HG03066 (cell line): ENCODE data around the gene SLC37A1.

Experiments used
- ATAC-seq: cut with Tn5 transposase; IDR thresholded peaks from one replicate; pipeline ENCODE4 v1.9.1; 2021; ENCODE audit warnings: low read depth; ENCODE audit not compliant: unreplicated experiment

SLC37A1 gene

DNA sequence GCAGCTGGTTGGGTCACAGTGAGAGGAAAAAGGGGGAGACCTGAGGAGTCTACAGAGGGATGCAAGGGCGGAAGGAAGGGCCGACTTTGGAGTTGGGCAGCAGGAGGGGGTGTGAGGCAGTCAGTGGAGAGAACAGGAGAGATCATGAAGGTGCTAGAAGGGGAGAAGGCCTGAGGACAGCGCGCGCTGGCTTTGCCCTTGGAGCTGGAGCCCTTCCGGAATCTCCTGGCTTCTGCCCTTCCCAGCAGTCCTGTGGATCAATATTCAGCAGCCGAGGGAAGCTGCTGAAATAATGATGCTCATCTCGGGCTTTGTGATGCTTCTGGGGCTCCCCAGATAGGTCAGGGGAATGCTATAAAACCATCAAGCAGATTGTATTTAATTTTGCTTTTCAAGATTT is 26.7 kb downstream of the SLC37A1 start:
- ATAC-seq, result no peak

DNA sequence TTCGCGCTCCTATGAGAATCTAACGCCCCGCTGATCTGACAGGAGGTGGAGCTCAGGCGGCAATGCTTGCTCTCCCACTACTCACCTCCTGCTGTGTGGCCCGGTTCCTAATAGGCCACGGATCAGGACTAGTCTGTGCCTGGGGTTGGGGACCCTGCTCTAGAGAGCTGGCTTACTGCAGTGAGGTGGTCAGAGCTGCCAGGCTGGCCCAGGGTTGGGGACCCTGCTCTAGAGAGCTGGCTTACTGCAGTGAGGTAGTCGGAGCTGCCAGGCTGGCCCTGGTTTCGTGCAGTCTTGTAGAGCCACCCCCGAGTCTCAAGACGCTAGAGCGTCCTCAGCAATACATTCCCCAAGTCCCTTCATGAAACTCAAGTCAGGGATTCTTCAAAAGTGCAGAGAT is 27.5 kb downstream of the SLC37A1 start:
- no peak for ATAC-seq

DNA sequence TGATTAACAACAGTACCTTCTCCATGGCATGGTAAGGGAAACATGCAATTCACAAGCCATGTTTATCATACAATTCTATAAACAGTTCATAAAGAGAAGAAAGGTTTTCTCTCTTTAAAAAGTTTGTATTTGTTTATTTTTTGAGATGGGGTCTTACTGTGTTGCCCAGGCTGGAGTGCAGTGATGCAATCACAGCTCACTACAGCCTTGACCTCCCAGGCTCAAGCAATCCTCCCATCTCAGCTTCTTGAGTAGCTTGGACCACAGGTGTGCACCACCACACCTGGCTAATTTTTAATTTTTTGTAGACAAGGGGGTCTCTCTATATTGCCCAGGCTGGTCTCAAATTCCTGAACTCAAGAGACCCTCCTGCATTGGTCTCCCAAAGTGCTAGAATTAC is 28.0 kb downstream of the SLC37A1 start:
- ATAC-seq, result no peak

DNA sequence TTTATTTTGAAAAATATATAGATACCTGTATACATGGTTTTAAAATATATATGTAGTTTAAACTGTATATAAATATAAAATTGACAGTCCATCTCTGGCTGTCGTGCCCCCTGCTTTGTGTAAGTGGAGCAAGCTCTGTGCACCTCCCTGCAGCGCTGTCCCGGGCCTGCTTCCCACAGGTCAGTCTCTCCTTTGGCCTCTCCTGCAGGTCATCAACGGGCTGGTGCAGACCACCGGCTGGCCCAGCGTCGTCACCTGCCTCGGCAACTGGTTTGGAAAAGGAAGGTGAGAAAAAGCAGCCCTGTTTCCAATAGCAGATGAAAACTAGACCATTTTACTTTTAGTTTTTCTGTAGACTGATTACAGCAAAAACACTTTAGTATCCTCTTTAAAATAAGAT is 28.5 kb downstream of the SLC37A1 start:
- no peak for ATAC-seq

GRCh38 chr21:42542596-42542995 is 28.9 kb downstream of the SLC37A1 start:
- no peak for ATAC-seq

DNA sequence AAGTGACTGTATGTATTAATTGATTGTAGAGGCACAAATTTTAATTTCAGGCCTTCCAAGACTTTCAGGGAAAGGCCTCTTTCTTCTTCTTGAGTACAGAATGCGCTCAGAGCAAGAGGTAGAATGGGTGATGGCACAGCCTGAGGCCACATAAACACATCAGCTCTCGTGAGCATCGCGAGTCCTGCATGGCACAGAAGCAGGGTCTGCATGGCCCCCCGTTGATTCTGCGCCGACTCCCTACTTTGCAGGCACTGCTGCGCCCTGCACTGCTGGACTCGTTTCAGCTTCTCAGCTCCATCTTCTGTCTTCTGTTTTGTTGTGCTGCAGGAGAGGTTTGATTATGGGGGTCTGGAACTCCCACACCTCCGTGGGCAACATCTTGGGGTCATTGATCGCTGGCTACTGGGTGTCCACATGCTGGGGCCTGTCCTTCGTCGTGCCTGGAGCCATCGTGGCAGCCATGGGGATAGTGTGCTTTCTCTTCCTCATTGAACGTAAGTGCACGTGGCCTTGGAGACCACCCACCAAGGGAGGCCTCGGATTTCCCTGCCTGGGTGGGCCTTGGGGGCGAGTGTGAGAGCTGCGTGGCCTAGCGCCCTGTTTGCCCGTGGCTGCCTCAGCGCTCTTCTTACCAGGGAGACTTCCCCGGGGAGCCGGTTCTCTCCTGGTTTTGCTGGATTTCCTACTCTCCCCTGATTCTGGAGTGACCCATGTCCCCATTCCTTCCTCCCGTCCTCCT is 29.6 kb downstream of the SLC37A1 start:
- ATAC-seq, result no peak

DNA sequence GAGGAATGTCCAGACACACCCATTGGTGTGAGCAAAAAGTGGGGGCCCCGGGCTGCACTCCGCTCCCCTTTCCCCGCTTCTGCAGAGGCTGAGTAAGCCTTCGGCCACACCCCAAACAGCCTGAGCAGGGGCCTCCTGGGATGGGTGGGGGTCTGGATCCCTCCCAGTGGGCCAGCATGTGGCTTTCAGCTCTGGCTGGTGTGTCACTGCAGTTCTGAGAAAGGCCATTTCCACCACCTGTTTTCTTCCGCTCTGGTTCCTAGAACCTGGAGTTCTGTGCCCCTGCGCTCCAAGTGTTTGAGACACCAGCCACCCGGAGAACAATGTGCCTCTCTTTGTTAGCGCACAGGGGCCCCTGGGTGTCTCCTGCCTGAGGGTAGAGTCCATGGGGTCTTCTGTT is 30.9 kb downstream of the SLC37A1 start:
- no peak for ATAC-seq

- ATAC-seq, result no peak
Observed at GRCh38 chr21:42545317-42545716, 31.7 kb downstream of the SLC37A1 start.

DNA sequence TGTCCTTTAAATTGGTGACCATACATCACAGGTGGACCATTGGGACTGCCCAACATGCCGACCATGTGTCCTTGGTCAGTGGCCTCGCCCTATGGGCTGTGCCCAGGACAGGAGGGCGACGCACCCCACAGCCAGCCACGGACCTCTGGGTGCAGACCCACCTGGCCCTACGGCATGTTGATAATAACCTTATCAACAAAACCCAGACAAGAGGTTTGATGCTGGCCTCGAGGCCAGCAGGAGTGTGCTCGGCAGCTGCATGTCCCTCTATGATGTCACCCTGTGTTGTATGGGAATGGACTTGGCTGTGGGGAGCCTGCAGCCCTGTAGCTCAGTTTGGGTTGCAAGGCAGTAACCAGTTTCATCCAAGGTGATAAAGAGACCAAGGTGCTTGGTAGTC is 32.1 kb downstream of the SLC37A1 start:
- ATAC-seq, result no peak

DNA sequence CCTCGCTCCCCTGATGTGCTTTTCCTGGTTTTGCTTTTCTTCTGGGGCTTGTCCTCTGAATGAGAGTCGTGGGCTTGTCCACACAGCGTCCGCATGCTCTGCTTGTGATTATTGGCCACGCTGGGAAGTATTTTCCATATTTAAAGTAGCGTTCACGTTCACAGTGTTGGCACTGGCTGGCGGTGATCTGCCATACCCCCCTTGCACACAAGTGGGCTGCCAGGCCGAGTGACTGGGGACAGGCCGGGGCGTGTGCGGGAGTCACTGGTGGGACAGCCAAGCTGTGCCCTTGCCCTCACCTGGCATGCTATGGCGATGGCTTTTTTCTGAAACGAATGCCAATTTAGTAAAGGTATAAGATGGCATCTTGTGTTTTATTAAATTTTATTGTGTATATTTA is 32.8 kb downstream of the SLC37A1 start:
- no peak for ATAC-seq

GRCh38 chr21:42547001-42547905 is 33.6 kb downstream of the SLC37A1 start:
- no peak for ATAC-seq

- ATAC-seq, result no peak
Observed at GRCh38 chr21:42547906-42548365, 34.3 kb downstream of the SLC37A1 start.

- no peak for ATAC-seq
Observed at GRCh38 chr21:42548687-42549406, 35.2 kb downstream of the SLC37A1 start.

DNA sequence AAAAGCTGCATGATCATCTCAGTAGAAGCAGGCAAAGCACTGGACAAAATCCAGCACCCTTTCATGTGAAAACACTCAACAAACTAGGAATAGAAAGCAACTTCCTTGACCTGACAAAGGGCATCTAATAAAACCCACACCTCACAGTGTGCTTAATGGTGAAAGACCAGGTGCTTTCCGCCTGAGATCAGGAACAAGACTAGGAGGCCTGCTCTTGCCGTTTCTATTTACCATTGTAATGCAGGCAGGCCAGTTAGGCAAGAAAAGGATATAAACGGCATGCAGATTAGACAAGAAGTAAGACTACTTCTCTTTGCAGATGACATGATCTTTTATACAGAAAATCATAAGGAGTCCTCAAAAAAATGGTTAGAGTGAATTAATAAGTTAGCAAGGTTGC is 37.2 kb downstream of the SLC37A1 start:
- ATAC-seq, result no peak

- no peak for ATAC-seq
Observed at GRCh38 chr21:42552407-42553336, 39.0 kb downstream of the SLC37A1 start.

DNA sequence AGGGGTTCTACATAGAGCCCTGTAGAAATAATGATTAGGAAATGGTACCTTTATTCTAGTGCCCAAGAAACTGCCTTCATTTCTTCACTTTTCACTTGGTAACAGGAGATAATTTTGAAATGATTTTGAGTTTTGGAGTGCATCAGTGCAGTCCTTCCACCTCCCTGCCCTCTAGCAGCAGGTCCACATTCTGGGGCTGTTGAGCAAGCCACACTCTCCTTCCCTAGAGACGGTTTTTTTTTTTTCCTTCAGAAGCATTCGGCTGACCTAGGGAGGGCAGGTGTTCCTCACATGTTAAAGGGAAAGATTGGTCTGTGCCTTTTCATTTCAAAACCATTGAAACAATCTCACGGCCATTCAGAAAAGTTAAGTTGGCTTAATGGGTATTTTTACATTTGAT is 39.8 kb downstream of the SLC37A1 start:
- no peak for ATAC-seq

GRCh38 chr21:42554251-42554961 is 40.8 kb downstream of the SLC37A1 start:
- no peak for ATAC-seq

DNA sequence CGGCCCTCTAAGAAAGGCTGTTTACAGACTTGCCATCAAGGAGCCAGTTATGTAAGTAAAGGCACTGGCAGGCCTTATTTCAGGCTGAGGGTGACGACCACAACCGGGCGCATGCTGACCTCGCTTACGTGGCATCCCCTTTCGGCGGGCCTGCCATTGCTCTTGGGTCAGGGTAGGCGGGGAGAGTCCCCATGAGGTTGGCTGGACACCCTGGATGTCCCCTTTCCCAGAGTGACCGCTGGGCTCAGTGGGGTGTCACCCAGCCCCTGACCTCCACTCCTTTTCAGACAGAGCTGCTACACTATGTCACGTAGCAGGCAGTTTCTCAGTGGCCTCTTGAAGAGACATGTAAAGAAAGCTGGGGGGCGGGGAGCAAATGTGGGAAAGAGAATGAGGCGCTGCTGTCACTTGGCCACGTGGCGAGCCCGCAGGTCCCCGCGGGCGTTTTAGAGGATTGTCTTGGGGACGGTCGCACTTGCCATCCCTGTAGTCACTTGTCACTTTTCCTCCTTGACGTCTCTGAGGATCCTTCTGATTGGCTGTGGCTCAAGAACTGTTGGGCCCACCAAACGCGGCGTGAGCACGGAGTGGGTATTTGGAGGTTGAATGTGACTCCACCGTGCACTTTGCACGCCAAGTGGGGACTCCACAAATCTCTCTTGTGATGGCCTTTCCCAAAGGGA is 42.2 kb downstream of the SLC37A1 start:
- no peak for ATAC-seq

DNA sequence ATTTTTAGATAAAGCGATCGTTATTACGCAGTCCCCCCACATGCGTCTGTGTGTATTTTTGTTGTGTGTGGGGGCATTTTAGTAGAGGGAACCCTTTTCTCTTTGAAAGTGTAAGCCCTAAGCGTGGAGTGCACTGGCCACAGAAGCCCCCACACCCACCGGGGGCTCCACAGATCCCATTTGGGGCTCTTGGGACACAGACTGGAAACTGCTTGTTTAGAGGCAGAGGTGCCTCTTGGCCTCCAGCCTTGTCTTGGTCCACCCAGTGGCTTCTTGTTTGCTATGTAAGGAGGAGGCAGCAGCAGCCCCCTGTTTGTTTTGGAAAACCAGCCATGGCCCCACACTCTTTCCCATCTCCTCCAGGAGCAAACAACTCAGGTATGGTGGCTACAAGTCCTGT is 42.8 kb downstream of the SLC37A1 start:
- ATAC-seq, result no peak
